Measurements from ENCODE around the gene PKHD1.

The PKHD1 gene

DNA sequence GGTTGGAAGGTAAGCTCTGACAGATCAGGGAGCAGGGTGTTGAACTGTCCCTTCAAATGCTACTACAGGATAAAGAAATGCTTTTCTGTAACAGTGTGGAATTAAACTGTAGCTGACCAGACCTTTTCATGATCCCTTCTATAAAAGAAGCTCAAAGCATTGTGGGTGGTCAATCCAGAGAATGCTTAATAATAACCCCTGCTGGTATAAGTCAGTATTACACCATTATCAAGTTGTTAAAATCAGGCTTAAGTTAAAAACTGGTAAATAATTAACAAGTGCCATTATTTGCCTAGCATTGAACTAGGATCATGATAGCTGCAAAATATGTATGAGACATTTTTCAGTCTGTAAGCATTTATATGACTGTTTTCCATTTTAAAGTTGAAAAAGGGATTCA is 468.9 kb downstream of the PKHD1 start:
- DNase-seq (ENCODE audit: low read depth in 2 of 2), result no peak

DNA sequence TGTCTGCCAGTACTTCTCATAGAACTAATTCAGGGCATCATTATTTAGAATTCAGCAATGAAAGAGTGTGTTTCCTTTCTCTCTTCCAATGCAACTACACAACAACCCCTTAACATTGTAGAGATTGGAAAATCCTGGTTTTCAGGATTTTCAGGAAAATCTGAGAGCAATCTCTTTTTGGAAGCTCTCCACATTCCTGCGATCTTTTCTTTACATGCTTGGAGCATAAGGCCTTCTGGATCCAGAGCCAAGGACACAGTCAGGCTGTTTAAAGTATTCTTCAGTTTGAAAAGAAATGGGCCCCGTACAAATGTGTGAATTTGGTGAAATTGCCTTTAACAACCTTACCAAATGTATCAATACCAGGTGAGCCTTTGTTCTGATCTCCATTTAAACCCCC is 469.7 kb downstream of the PKHD1 start:
- DNase-seq (ENCODE audit: low read depth in 2 of 2), result no peak

DNA sequence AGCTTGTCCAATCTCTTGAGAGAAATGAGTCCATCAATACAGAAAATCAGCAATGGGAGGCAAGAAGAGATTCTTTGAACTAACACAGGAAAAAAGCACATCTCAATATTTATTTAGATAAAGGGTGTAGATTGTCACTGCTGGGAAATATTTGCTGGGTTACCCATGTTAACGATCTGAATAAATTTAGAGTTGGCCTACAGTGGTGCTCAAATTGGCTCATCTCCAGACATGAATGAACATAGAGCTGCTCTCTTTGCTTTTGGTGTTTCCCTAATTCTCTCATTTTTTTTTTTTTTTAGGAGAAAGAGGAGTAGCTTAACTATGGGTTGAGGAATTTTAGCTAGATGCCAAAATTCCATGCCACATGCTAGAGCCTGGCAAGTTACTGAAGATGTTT is 471.2 kb downstream of the PKHD1 start:
- no peak for DNase-seq (ENCODE audit: low read depth in 2 of 2)

DNA sequence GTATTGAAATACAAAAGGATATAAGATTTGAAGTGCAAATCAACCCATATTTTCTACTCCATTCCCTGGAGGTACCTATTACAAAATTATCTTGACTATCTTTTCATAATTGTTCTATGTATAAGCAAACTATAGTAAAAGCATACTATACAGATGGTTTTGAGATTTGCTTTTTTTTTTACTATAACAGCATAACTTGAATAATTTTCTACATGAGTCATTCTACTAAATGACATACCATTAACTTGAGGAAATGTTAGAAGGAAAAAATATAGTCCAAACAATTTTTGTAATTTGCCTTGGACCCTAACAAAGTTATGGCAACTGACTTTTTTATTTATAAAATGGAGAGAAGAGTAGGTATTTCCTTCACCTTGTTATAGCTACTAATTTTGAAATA is 472.7 kb downstream of the PKHD1 start:
- DNase-seq (ENCODE audit: low read depth in 2 of 2), result no peak

DNA sequence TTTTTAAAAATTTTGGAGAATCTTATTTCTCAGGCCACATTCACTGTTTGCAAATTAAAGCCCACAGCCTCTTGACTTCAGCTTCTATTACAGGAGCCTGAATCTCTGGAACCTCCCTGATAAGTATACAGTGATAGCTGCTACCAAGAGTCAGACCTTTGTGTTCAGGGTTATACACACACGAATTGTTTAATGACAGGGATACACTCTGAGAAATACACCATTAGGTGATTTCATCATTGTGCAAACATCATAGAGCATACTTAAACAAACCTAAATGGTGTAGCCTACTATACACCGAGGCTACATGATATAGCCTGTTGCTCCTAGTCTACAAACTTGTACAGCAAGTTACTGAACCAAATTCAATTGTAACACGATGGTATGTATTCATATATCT is 473.9 kb downstream of the PKHD1 start:
- DNase-seq (ENCODE audit: low read depth in 2 of 2), result no peak

DNA sequence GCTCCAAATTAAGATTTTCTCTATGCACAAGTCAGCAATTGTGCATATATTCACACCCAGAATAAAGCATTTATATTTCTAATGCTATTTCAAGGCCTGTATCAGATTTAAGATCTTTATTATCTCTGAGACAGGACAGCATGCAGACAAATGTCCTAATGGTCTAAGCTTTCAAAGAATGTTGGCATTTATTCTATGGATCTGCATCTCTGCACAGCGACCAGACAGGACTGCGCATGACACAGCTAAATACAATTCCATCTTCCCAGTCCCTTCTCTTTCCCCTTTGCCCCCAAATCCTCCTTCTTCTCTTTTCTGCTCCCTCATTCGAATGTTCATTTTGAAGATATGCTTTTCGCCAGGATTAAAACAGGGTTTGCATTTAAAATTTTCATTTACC is 478.5 kb downstream of the PKHD1 start:
- DNase-seq (ENCODE audit: low read depth in 2 of 2), result no peak

DNA sequence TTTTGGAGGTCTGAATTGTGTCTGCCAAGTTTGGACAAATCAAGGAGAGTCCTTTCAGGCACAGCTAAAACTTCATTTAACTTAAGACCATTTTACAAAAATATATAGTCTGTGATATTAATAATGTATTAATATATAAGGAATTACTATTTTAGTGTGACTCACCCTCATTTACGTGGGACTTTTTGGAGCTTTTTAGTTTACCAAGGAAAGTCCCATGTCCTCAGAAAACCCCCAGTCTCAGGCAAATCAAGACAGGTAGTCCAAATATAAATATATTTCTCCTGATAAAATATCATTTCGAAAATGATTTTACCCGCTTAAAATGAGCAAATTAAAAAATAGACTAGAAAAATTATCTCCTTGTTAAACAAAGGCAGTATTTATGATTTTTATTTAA is 479.0 kb downstream of the PKHD1 start:
- no peak for DNase-seq (ENCODE audit: low read depth in 2 of 2)

DNA sequence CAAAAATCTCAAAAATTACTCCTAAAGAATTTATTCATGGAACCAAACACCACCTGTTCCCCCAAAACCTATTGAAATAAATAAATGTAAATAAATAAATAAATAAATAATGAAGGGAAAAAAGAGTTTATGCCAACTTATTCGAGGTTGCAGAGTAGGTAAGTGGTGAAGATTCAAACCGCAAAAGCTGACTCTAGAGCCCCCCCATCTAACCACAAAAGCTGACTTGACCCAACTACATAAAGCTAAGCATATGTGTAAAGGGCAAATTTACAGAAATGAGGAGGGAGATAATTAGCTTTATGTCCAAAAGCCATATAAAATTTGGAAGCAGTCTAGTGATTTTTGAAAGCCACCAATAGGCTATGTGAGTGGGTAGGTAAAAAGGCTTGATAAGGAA is 486.9 kb downstream of the PKHD1 start:
- DNase-seq (ENCODE audit: low read depth in 2 of 2), result no peak

DNA sequence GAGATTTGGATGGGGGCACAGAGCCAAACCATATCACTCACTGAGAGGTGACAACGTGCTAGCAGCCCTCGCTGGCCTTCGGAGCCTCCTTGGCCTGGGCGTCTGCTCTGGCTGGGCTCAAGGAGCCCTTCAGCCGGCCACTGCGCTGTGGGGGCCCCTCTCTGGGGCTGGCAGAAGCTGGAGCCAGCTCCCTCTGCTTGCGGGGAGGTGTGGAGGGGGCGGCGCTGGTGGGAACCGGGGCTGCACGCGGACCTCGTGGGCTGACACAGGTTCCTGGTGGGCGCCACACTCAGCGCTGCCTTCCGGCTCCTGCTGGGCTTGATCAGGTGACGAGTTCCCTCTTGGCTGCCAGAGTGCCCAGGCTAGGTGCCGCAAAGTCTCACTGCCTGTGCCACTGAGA is 489.2 kb downstream of the PKHD1 start:
- DNase-seq (ENCODE audit: low read depth in 2 of 2), result no peak

DNA sequence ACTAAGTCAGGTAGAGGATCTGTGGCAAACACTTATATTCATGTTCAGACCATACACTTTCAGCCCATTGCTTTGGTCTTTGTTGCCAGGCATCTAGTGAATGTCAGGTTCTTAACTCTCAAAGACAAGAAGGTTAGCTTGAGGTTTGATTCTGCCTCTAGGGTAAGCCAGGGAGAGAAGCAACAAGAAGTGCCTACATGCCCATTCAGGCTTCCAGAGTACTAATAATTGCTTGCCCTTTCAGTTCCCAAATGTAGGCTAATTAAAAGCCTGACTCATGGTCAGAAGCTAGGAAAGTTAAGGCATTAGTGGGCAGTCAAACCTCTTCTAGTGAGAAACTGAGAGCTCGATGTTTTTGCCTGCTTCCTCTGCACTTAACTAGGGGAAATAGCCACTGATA is 492.4 kb downstream of the PKHD1 start:
- DNase-seq (ENCODE audit: low read depth in 2 of 2), result no peak

DNA sequence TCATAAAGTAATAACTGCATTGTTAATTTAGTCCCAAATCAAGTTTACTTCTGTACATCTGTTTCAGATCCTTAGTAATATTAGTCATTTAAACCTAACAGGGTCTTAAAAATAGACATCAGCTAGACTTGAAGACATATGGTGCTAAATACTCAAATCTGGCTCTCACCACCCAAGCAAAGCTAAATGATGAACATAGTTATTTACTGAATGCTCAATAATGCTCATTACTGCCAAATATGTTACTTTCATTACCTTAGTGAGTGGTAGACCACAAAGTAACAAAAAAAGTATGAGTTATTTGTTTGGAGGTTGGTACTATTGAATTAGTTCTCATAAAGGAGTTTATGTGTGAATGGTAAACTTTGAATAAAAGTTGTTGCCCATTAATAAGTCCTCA is 502.1 kb downstream of the PKHD1 start:
- DNase-seq (ENCODE audit: low read depth in 2 of 2), result no peak

DNA sequence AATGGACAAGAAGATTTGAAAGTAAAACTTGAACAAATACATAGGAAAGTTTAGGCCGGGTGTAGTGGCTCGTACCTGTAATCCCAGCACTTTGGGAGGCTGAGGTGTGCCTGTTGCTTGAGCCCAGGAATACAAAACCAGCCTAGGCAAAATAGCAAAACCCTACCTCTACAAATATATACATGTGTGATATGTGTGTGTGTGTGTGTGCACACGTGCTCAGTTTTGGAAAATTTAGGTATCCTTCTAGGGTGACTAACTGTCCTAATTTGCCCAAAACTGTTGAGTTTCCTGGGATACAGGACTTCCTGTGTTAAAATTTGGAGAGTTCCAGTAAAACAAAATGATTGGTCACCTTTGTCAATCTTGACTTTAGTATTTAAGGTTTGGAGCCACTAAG is 503.2 kb downstream of the PKHD1 start:
- no peak for DNase-seq (ENCODE audit: low read depth in 2 of 2)

DNA sequence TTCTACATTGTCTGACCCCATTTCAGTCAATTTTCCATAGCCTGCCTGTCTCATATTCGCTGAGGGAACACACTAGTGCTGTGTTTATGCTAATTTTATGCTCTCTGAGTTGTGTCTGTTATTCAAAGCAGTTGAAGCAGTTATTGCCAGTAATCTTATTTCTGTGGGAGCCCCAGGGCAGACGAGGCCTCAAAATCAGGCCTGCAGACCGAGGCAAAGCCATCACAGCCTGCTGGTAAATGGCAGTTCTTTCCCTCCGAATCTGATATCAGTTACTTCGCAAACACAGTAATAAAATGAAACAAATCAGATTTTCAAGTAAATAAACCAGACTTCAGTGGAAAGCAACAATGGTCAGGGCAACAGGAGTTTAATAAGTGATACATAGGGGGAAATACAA is 508.4 kb downstream of the PKHD1 start:
- DNase-seq (ENCODE audit: low read depth in 2 of 2), result no peak

DNA sequence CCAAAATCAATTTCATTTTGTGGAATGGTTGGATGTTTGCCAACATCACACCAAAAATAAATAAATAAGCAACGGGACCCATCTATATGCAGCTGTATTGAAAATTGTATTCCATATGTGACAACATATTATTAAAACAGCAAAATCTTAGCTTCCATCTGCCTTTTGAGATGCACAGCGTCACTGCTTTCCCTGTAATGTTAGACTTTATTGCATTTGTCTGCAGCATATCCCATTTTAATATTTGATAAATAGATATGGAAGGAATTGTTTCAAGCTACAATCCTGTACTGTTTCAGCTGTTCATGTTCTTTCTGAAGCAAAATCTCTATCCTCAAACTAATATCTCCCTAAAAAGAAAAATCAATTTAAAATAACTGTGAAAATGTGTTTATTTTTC is 509.1 kb downstream of the PKHD1 start:
- no peak for DNase-seq (ENCODE audit: low read depth in 2 of 2)

DNA sequence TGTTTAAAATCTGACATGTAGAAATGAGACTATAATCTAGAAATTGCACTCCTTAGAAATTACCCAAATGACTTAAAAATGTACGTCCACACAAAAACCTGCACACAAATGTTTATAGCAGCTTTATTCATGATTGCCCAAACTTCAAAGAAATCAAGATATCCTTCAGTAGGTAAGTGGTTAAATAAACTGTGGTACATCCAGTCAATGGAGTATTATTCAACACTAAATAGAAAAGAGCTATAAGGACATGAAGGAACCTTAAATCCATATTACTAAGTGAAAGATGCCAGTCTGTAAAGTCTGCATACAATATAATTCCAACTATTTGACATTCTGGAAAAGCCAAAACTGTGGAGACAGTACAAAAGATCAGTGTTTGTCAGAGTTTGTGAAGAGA is 513.4 kb downstream of the PKHD1 start:
- no peak for DNase-seq (ENCODE audit: low read depth in 2 of 2)

DNA sequence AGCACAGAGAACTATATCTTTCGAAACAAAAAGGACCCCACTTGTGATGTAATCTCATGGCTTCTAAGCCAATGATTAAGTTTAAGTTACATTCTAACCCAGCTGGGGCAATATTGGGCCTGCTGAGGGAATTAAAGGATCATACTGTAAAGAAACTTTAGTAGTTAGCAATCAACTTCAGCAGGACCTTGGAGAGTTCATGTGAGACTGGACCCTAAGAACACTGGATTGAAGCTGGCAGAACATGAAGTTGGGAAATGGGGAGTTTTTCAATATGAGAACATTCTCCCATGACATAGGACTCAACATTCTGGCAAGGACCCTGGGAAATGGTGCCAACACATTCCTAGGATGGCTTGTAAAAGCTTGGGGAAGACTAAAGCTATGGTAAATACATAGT is 516.2 kb downstream of the PKHD1 start:
- DNase-seq (ENCODE audit: low read depth in 2 of 2), result no peak

DNA sequence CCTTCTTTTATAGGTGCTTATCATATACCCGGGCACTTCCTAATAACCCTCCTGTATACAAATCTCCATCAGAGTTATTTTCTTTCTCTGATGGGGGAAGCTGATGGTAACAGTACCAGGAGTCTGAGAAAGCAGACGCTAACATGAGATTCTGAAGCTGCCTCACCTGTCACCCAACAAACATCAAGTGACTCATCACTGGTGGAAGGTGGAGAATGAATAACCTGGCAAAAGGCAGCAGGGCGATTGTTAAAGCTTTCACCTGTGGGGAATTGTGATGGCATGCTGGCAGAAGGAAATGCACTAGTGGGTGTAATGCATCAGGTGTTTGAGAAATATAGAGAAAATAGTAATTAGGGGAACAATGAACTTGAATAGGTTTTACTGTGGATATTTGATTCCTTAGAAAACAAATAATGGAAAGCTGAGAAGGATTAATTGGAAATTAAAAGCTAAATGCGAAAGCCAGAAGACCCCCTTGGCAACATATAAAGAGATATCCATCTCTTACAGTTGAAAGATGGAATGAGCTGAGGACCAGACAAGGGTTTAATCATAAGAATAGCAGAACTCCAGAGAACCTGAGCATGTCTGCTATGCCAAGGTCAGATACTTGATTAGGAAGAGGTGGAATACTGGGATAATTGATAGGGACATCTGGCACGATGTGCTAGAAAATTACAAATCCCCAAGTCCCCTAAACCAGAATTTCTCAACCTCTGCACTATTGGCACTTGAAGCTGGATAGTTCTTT is 517.1 kb downstream of the PKHD1 start:
- no peak for DNase-seq (ENCODE audit: low read depth in 2 of 2)

DNA sequence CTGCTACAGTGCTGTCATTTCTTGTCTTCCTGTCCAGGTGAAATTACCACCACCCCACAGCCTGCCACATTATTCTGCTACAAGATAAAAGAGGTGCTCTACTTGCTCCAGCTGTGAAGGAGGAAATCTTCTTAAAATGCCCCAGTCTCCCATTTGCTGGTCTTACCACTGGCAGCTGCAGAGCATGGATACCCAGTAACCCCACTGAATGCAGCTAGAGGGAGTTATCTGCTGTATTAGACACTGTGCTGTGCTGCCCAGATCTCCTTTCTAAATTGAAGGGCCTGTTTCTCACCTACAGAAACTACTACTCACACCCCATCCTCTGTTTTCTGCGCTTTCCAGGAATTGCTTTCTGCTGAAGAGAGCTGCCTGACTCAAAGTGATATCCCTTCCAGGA is 517.8 kb downstream of the PKHD1 start:
- DNase-seq (ENCODE audit: low read depth in 2 of 2), result no peak

DNA sequence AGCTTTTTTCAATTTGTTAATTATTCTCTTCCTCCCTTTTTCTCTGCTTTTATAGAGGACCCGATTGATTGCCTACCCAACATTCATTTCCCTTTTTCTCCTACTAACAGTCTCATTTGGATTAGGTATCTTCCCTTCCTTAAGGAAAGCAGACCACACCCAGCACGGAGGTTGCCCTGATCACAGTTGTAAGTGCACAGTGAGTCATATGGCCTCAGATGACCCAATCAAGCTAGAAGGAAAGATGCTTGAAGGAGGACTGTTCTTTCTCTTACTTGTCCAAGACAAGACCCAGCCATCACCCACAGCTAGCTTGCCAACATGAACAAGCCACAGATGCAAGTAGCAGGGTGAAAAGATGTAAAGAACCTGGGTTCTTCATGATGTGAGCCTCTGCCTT is 518.6 kb downstream of the PKHD1 start:
- no peak for DNase-seq (ENCODE audit: low read depth in 2 of 2)

DNA sequence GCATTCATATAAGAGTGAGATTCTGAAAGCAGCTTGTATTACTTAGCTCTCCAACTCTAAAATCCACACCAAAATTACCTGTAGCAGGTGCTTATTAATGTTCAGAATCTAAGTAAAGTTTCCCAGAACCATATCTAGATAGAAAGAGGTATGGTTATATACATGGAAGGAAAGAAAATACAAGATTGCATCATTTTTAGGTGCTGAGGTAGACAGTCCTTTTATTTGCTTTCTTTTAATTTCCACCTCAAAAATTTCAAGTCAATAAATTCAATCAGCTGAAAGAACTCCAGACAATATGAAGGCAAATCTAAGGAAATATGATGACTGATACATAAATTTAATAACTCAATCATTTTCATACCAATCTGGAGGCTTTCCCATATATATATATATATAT is 521.9 kb downstream of the PKHD1 start:
- DNase-seq (ENCODE audit: low read depth in 2 of 2), result no peak
